K562 (cell line): Measurements from ENCODE around the gene EMC8. TPM values are rescaled to one million over a fixed set of nuclear protein-coding genes. Genes with fewer than 3 reads are reported as not detected.
A peak's percentile ranks its signal among the peaks of the same experiment; 100 is the strongest.

Experiments
- BCLAF1 ChIP-seq, 2 experiments: fragments of 450-650 bp in 1 of 2; IDR thresholded peaks; 2 replicates each; pipeline ENCODE4 v1.6.1; 2011 to 2017; ENCODE audit warnings: low read depth in 2 of 2, antibody characterized with exemption in 1 of 2, borderline replicate concordance in 1 of 2, low read length in 1 of 2, mild to moderate bottlenecking in 1 of 2, mixed read lengths in 1 of 2; ENCODE audit not compliant: control insufficient read depth in 1 of 2
- BRD4 ChIP-seq: fragments of 200-600 bp; sonication (generic); IDR thresholded peaks from 2 replicates; pipeline ENCODE4 v1.6.1; 2017; ENCODE audit warnings: inconsistent platforms
- CC2D1A ChIP-seq: fragments of 450-650 bp; IDR thresholded peaks from 2 replicates; pipeline ENCODE4 v1.6.1; 2017; ENCODE audit warnings: mild to moderate bottlenecking
- EWSR1 ChIP-seq: fragments of 450-650 bp; IDR thresholded peaks from 2 replicates; pipeline ENCODE4 v1.6.1; 2018; ENCODE audit warnings: borderline replicate concordance, mild to moderate bottlenecking, low read depth, moderate library complexity; ENCODE audit not compliant: partially characterized antibody
- IRF9 ChIP-seq: fragments of 450-650 bp; IDR thresholded peaks from 2 replicates; pipeline ENCODE4 v1.6.1; 2016; ENCODE audit warnings: missing biosample characterization, missing genetic modification characterization
- KAT7 ChIP-seq: sonication (generic); formaldehyde crosslinking; IDR thresholded peaks from 2 replicates; pipeline ENCODE4 v1.8.0; 2022; ENCODE audit warnings: missing genetic modification reagents, mild to moderate bottlenecking, borderline replicate concordance
- L3MBTL2 ChIP-seq: fragments of 450-650 bp; IDR thresholded peaks from 2 replicates; pipeline ENCODE4 v1.6.1; 2016; ENCODE audit warnings: mild to moderate bottlenecking, moderate library complexity
- MAZ ChIP-seq, 2 experiments: fragments of 450-650 bp in 1 of 2; sonication (generic) in 1 of 2; formaldehyde crosslinking; IDR thresholded peaks in 1 of 2; conservative IDR thresholded peaks in 1 of 2; 2 replicates each; pipeline versions ENCODE4 v1.4.0 to v1.5.0; 2020; ENCODE audit warnings: mild to moderate bottlenecking in 1 of 2, missing genetic modification reagents in 1 of 2
- NCOA6 ChIP-seq: fragments of 450-650 bp; IDR thresholded peaks from 2 replicates; pipeline ENCODE4 v1.6.1; 2017; ENCODE audit warnings: mild to moderate bottlenecking
- NR3C1 ChIP-seq: sonication (generic); formaldehyde crosslinking; IDR thresholded peaks from 2 replicates; pipeline ENCODE4 v1.8.1; 2022; ENCODE audit warnings: missing genetic modification reagents
- PHF8 ChIP-seq: fragments of 200-600 bp; sonication (generic); IDR thresholded peaks from 2 replicates; pipeline ENCODE4 v1.6.1; 2012; ENCODE audit warnings: mixed run types, mild to moderate bottlenecking, inconsistent platforms, low read length, moderate library complexity, borderline replicate concordance
- RBFOX2 ChIP-seq: fragments of 200-400 bp; formaldehyde crosslinking; IDR thresholded peaks from 2 replicates; pipeline ENCODE4 v1.6.1; 2017; ENCODE audit warnings: low read depth, mild to moderate bottlenecking, low read length, moderate library complexity
- SRF ChIP-seq, 2 experiments: fragments of 250-450, 450-650 bp in 1 of 2; sonication (Bioruptor Pico) in 1 of 2; sonication (generic) in 1 of 2; formaldehyde crosslinking; IDR thresholded peaks; 2 replicates each; pipeline versions ENCODE4 v1.5.0 to v1.5.1; 2020 to 2022; ENCODE audit warnings: mild to moderate bottlenecking in 1 of 2, missing genetic modification reagents in 1 of 2
- ZNF407 ChIP-seq: fragments of 450-650 bp; IDR thresholded peaks from 2 replicates; pipeline ENCODE4 v1.6.1; 2016; ENCODE audit warnings: low read depth
- ZNF551 ChIP-seq: fragments of 250-450 bp; sonication (Bioruptor Pico); IDR thresholded peaks from 2 replicates; pipeline ENCODE4 v1.5.0; 2021; ENCODE audit warnings: mild to moderate bottlenecking, moderate library complexity
- polyA plus RNA-seq, 8 experiments: library from polyadenylated mRNA; depleted of rRNA in 4 of 8; stranded (reverse) in 5 of 8; unstranded in 3 of 8; fragments of >200 nt; fragmentation: Nextera tagmentation in 2 of 8; fragmentation: Illumina TruSeq in 1 of 8; extraction: Ambion mirVana in 2 of 8; extraction: Trizol in 1 of 8; gene quantifications; 2 replicates each; pipeline versions ENCODE4 v1.2.1 to v1.2.3, GENCODE V29; 2011 to 2014; ENCODE audit warnings: inconsistent platforms in 1 of 8, missing spikeins in 1 of 8
- total RNA-seq, 7 experiments: library from RNA; depleted of rRNA in 6 of 7; stranded (reverse); fragments of >200 nt in 6 of 7; fragmentation: Illumina TruSeq in 2 of 7; extraction: Trizol in 2 of 7; gene quantifications; 2 replicates each; pipeline versions ENCODE4 v1.2.1 to v1.2.3, GENCODE V29; 2011 to 2021; ENCODE audit warnings: low replicate concordance in 1 of 7

The EMC8 gene
- total and polyA plus RNA-seq, 9 of the 15 experiments (the other 6 are each of a cell fraction or from before 2014, with no cell fraction given), result 11.4 to 81.8 (median 48.6) TPM

- TF ChIP-seq ZNF407, result no peak
- TF ChIP-seq CC2D1A, result peak; percentile 53; the same call in 1 of the 2 replicates
- TF ChIP-seq PHF8, result no peak
- no peak for TF ChIP-seq NR3C1 (CRISPR knock-in tag)
- TF ChIP-seq EWSR1, result no peak
- TF ChIP-seq RBFOX2, result no peak
- TF ChIP-seq BCLAF1 (IDR thresholded peaks at IDR 0.05; ENCODE audit: borderline replicate concordance in 1 of 2, control insufficient read depth in 1 of 2, low read depth in 2 of 2, low read length in 1 of 2), result no peak
- TF ChIP-seq MAZ (CRISPR knock-in tag; conservative IDR thresholded peaks at IDR 0.05 in 1 of 2, IDR thresholded peaks at IDR 0.05 in 1 of 2), result 0 out of 4 replicates have a peak, but pooled peaks of 1 of the 2 experiments have one; percentile 34
- no peak for TF ChIP-seq NCOA6
- no peak for TF ChIP-seq IRF9
- TF ChIP-seq L3MBTL2, result peak; percentile 34; the same call in 1 of the 2 replicates
- 0 out of 4 replicates have a peak, but pooled peaks of 1 of the 2 experiments have one; percentile 19 for TF ChIP-seq SRF (CRISPR knock-in tag; IDR thresholded peaks at IDR 0.05)
- TF ChIP-seq ZNF551, result no peak
- no peak for TF ChIP-seq BRD4
- no peak for TF ChIP-seq KAT7 (CRISPR knock-in tag)
Observed at GRCh38 chr16:85821390-85822135, 22.2 kb upstream of the EMC8 start (continued).
